T-cell (primary cell): ENCODE measurements around the gene HAND2. TPM values are rescaled to one million over a fixed set of nuclear protein-coding genes. Genes with fewer than 3 reads are reported as not detected.

Experiments used
- ATAC-seq, 4 experiments: fragments of 200-7000 bp in 3 of 4; fragments of 150-1000 bp in 1 of 4; cut with Tn5 transposase; replicated peaks in 1 of 4; 1 replicate in 3 of 4; 2 replicates in 1 of 4; pipeline ENCODE4 v1.10.0; 2021; ENCODE audit warnings: moderate library complexity in 3 of 4, mild to moderate bottlenecking in 2 of 4, moderate number of reproducible peaks in 1 of 4
- CTCF ChIA-PET, 2 donors: fragments of 300-600 bp; sonication (Branson Sonifier 250); formaldehyde crosslinking; loops; one replicate each; lab custom pipeline; 2022; ENCODE audit warnings: antibody characterized with exemption in 2 of 2; lab: Charles Lee
- POLR2A ChIA-PET, 2 donors: fragments of 300-600 bp; sonication (Branson Sonifier 250); formaldehyde crosslinking; loops; one replicate each; lab custom pipeline; 2022; ENCODE audit warnings: antibody characterized with exemption in 2 of 2; lab: Charles Lee
- DNase-seq, 35 experiments: peaks; one replicate each; pipeline versions ENCODE4 v3.0.0 to v3.0.0-alpha.2; 2013 to 2023
- H3K27ac ChIP-seq: one replicate; pipeline ENCODE4 v1.5.1; 2013; ENCODE audit warnings: low read length
- H3K27me3 ChIP-seq, 2 experiments: replicated peaks in 1 of 2; 1 replicate in 1 of 2; 2 replicates in 1 of 2; pipeline versions ENCODE4 v1.6.1 to v1.7.0; 2013; ENCODE audit warnings: low read length in 1 of 2, mixed read lengths in 1 of 2; ENCODE audit not compliant: control insufficient read depth in 2 of 2, insufficient read depth in 2 of 2; ENCODE audit errors: extremely low read depth in 1 of 2
- H3K36me3 ChIP-seq, 2 donors: 1 replicate in 1 of 2; 2 replicates in 1 of 2; pipeline versions ENCODE4 v1.6.1 to v1.7.0; 2013; ENCODE audit warnings: low read length in 1 of 2; ENCODE audit not compliant: control insufficient read depth in 2 of 2, insufficient read depth in 1 of 2; ENCODE audit errors: extremely low read depth in 1 of 2
- H3K4me1 ChIP-seq, 2 experiments: 1 replicate in 1 of 2; 2 replicates in 1 of 2; pipeline versions ENCODE4 v1.6.1 to v1.7.0; 2013; ENCODE audit warnings: low read length in 2 of 2, mixed read lengths in 1 of 2; ENCODE audit not compliant: insufficient read depth in 2 of 2, control insufficient read depth in 1 of 2; ENCODE audit errors: extremely low read depth in 1 of 2
- H3K4me3 ChIP-seq, 2 donors: 1 replicate in 1 of 2; 2 replicates in 1 of 2; pipeline versions ENCODE4 v1.5.1 to v1.7.0; 2013; ENCODE audit warnings: mild to moderate bottlenecking in 2 of 2, low read length in 1 of 2, moderate library complexity in 1 of 2; ENCODE audit not compliant: control insufficient read depth in 1 of 2; ENCODE audit errors: extremely low read depth in 1 of 2
- H3K9me3 ChIP-seq: 2 replicates; pipeline ENCODE4 v1.7.0; 2013
- H3K27ac Mint-ChIP-seq, 2 donors: one replicate each; pipeline ENCODE4 v1.8.0; 2020 to 2021; ENCODE audit warnings: mild to moderate bottlenecking in 2 of 2, mixed read lengths in 2 of 2
- H3K27me3 Mint-ChIP-seq, 2 donors: one replicate each; pipeline ENCODE4 v1.8.0; 2021 to 2022; ENCODE audit warnings: mixed read lengths in 2 of 2
- H3K36me3 Mint-ChIP-seq: one replicate; pipeline ENCODE4 v1.8.0; 2021; ENCODE audit warnings: mixed read lengths
- H3K4me1 Mint-ChIP-seq, 3 donors: one replicate each; pipeline ENCODE4 v1.8.0; 2020 to 2022; ENCODE audit warnings: mixed read lengths in 3 of 3, mild to moderate bottlenecking in 1 of 3
- H3K4me3 Mint-ChIP-seq, 3 donors: one replicate each; pipeline ENCODE4 v1.8.0; 2020 to 2022; ENCODE audit warnings: mild to moderate bottlenecking in 3 of 3, mixed read lengths in 3 of 3, moderate library complexity in 3 of 3
- H3K9me3 Mint-ChIP-seq, 3 donors: one replicate each; pipeline ENCODE4 v1.8.0; 2020 to 2022; ENCODE audit warnings: mixed read lengths in 3 of 3
- WGBS: methylation state at CpG from one replicate; pipeline ENCODE4 v1.1.5; 2013; ENCODE audit warnings: missing lambda C conversion rate; ENCODE audit not compliant: insufficient coverage; 5-methylcytosine and 5-hydroxymethylcytosine counted together
- total RNA-seq, 35 experiments: library from RNA in 6 of 35; stranded (reverse) in 6 of 35; fragments of 120-200 nt in 1 of 35; gene quantifications; one replicate each; pipeline versions ENCODE4 v1.2.1 to v1.2.4 and lab custom pipeline; 2013 to 2026

The HAND2 gene
- total RNA-seq (not detected), total RNA-seq (lab: John Stamatoyannopoulos, UW) (0 reads per million in 29 experiments)
- 0.24 TPM for total RNA-seq (2013)

- peaks cover 3% of the 10 kb centered on the region for H3K36me3 Mint-ChIP-seq
- Histone ChIP-seq H3K4me3 (peak within 1 kb of the TSS; percentile 3 to 54), H3K27me3 (peaks cover 26 to 81% of the 10 kb centered on the region in 2 experiments), H3K4me1 (peaks cover 0 to 36% of the 10 kb centered on the region in 2 experiments), H3K36me3 (no peaks in the 10 kb centered on the region), H3K27ac (no peak within 1 kb of the TSS), H3K9me3 (no peaks in the 10 kb centered on the region)
- peaks cover 22 to 34% (median 25%) of the 10 kb centered on the region in 3 donors for H3K4me1 Mint-ChIP-seq
- H3K27me3 Mint-ChIP-seq, result peaks cover 83 to 90% of the 10 kb centered on the region in 2 donors
- peaks cover 0 to 4% (median 4%) of the 10 kb centered on the region in 3 donors for H3K9me3 Mint-ChIP-seq
- H3K4me3 Mint-ChIP-seq, result peak within 1 kb of the TSS; percentile 31 to 79 (median 32)
- peak in 2 of 4 experiments; percentile 24 to 43 for ATAC-seq
- POLR2A ChIA-PET, result no interaction called here
- peak within 1 kb of the TSS in 1 of 2 donors; percentile 57 for H3K27ac Mint-ChIP-seq
- 6% methylated on average over 60 of the region's 81 CpGs for WGBS
- CTCF ChIA-PET, result interaction anchor here in 1 of 2 donors (0.5 to 0.7 kb wide), 3 partner anchors 34 to 619 kb away, joined by 3 to 7 read pairs (median 4); no protein-coding TSS in a partner anchor
- no peak for DNase-seq
Measured at GRCh38 chr4:173529477-173530325, at the start of gene HAND2. TSS of gene HAND2 (minus strand) at chr4:173530229. CDS start at chr4:173529289, 940 bp downstream.

- H3K4me1 Mint-ChIP-seq, result no peaks in the 10 kb centered on the region
- Histone ChIP-seq H3K4me1 (no peaks in the 10 kb centered on the region), H3K36me3 (no peaks in the 10 kb centered on the region), H3K4me3 (no peak overlapping the region), H3K27ac (no peak overlapping the region), H3K9me3 (no peaks in the 10 kb centered on the region), H3K27me3 (peaks cover 0 to 2% of the 10 kb centered on the region in 2 experiments)
- ChIA-PET POLR2A (no interaction called here), CTCF (no interaction called here)
- WGBS, result 92% methylated on average over 5 of the region's 7 CpGs
- H3K27ac Mint-ChIP-seq, result no peak overlapping the region
- peaks cover 10 to 24% of the 10 kb centered on the region in 2 donors for H3K27me3 Mint-ChIP-seq
- H3K9me3 Mint-ChIP-seq, result no peaks in the 10 kb centered on the region
- DNase-seq (no peak), ATAC-seq (no peak)
- no peak overlapping the region for H3K4me3 Mint-ChIP-seq
- no peaks in the 10 kb centered on the region for H3K36me3 Mint-ChIP-seq
Measured at GRCh38 chr4:173578956-173579355, 48.9 kb upstream of the HAND2 start.

GRCh38 chr4:173577963-173578362 is 47.9 kb upstream of the HAND2 start:
- Mint-ChIP-seq H3K27me3 (peaks cover 16 to 32% of the 10 kb centered on the region in 2 donors), H3K9me3 (no peaks in the 10 kb centered on the region), H3K4me1 (no peaks in the 10 kb centered on the region), H3K4me3 (no peak overlapping the region), H3K27ac (no peak overlapping the region), H3K36me3 (no peaks in the 10 kb centered on the region)
- no peak for ATAC-seq
- ChIA-PET CTCF (no interaction called here), POLR2A (no interaction called here)
- H3K27ac ChIP-seq, result no peak overlapping the region
- H3K4me3 ChIP-seq, result no peak overlapping the region
- H3K4me1 ChIP-seq, result no peaks in the 10 kb centered on the region
- no peaks in the 10 kb centered on the region for H3K9me3 ChIP-seq
- no peak for DNase-seq
- 85% methylated on average over 5 of the region's 5 CpGs for WGBS
- H3K27me3 ChIP-seq, result peaks cover 0 to 2% of the 10 kb centered on the region in 2 experiments
- H3K36me3 ChIP-seq, result no peaks in the 10 kb centered on the region

GRCh38 chr4:173575482-173576152 is 45.6 kb upstream of the HAND2 start:
- DNase-seq, result no peak
- Mint-ChIP-seq H3K4me3 (no peak overlapping the region), H3K4me1 (no peaks in the 10 kb centered on the region), H3K36me3 (no peaks in the 10 kb centered on the region), H3K9me3 (no peaks in the 10 kb centered on the region), H3K27ac (no peak overlapping the region), H3K27me3 (peaks cover 19 to 29% of the 10 kb centered on the region in 2 donors)
- no peak overlapping the region for H3K4me3 ChIP-seq
- H3K4me1 ChIP-seq, result no peaks in the 10 kb centered on the region
- no peaks in the 10 kb centered on the region for H3K36me3 ChIP-seq
- 83% methylated on average over 2 of the region's 5 CpGs for WGBS
- H3K27ac ChIP-seq, result no peak overlapping the region
- H3K9me3 ChIP-seq, result no peaks in the 10 kb centered on the region
- POLR2A ChIA-PET, result no interaction called here
- H3K27me3 ChIP-seq, result peaks cover 0 to 2% of the 10 kb centered on the region in 2 experiments
- no peak for ATAC-seq
- CTCF ChIA-PET, result no interaction called here

- Mint-ChIP-seq H3K4me3 (no peak overlapping the region), H3K27me3 (peaks cover 19 to 38% of the 10 kb centered on the region in 2 donors), H3K27ac (no peak overlapping the region), H3K36me3 (no peaks in the 10 kb centered on the region), H3K4me1 (no peaks in the 10 kb centered on the region), H3K9me3 (no peaks in the 10 kb centered on the region)
- H3K4me1 ChIP-seq, result no peaks in the 10 kb centered on the region
- POLR2A ChIA-PET, result no interaction called here
- H3K4me3 ChIP-seq, result no peak overlapping the region
- H3K9me3 ChIP-seq, result no peaks in the 10 kb centered on the region
- CTCF ChIA-PET, result no interaction called here
- H3K27me3 ChIP-seq, result peaks cover 0 to 8% of the 10 kb centered on the region in 2 experiments
- ATAC-seq, result no peak
- no peaks in the 10 kb centered on the region for H3K36me3 ChIP-seq
- no CpG with 5 or more reads among the region's 1 CpG for WGBS
- DNase-seq, result no peak
- H3K27ac ChIP-seq, result no peak overlapping the region
Measured at GRCh38 chr4:173573725-173574124, 43.7 kb upstream of the HAND2 start.

- no peaks in the 10 kb centered on the region for H3K4me1 Mint-ChIP-seq
- WGBS, result 82% methylated on average over 4 of the region's 4 CpGs
- H3K9me3 ChIP-seq, result no peaks in the 10 kb centered on the region
- no peak for DNase-seq
- ChIA-PET POLR2A (no interaction called here), CTCF (no interaction called here)
- no peaks in the 10 kb centered on the region for H3K36me3 ChIP-seq
- H3K36me3 Mint-ChIP-seq, result no peaks in the 10 kb centered on the region
- no peak overlapping the region for H3K27ac ChIP-seq
- H3K4me3 Mint-ChIP-seq, result no peak overlapping the region
- H3K27ac Mint-ChIP-seq, result no peak overlapping the region
- H3K9me3 Mint-ChIP-seq, result no peaks in the 10 kb centered on the region
- H3K27me3 ChIP-seq, result peaks cover 0 to 8% of the 10 kb centered on the region in 2 experiments
- H3K4me3 ChIP-seq, result no peak overlapping the region
- ATAC-seq, result no peak
- no peaks in the 10 kb centered on the region for H3K4me1 ChIP-seq
- H3K27me3 Mint-ChIP-seq, result peaks cover 19 to 37% of the 10 kb centered on the region in 2 donors
Measured at GRCh38 chr4:173573286-173573685, 43.3 kb upstream of the HAND2 start.
